WERI-Rb-1 (cell line): Measurements from ENCODE around the gene COPE.

ENCODE experiments used
- DNase-seq: peaks from one replicate; pipeline ENCODE4 v3.0.0-alpha.2; 2020
- H3K27ac ChIP-seq: fragments of 250-450 bp; sonication (Bioruptor Pico); 2 replicates; pipeline ENCODE4 v1.5.1; 2020; ENCODE audit warnings: mild to moderate bottlenecking, moderate library complexity
- H3K27me3 ChIP-seq: fragments of 250-450 bp; sonication (Bioruptor Pico); 2 replicates; pipeline ENCODE4 v1.5.1; 2021; ENCODE audit warnings: mild to moderate bottlenecking, low read depth, moderate library complexity; ENCODE audit not compliant: insufficient read depth, severe bottlenecking
- H3K36me3 ChIP-seq: fragments of 250-450 bp; sonication (Bioruptor Pico); 2 replicates; pipeline ENCODE4 v1.5.1; 2020; ENCODE audit warnings: mild to moderate bottlenecking, moderate library complexity
- H3K4me3 ChIP-seq: 2 replicates; pipeline ENCODE4 v1.5.1; 2011; ENCODE audit warnings: low read depth, mild to moderate bottlenecking, control low read depth, low read length
- H3K9me3 ChIP-seq: fragments of 250-450 bp; sonication (Bioruptor Pico); 2 replicates; pipeline ENCODE4 v1.5.1; 2021; ENCODE audit warnings: mild to moderate bottlenecking, moderate library complexity; ENCODE audit not compliant: severe bottlenecking
- TF ChIP-seq, protein P1 (sequence below): IDR thresholded peaks from 2 replicates; pipeline ENCODE4 v1.5.1; 2011; ENCODE audit warnings: low read depth, mild to moderate bottlenecking, control low read depth, inconsistent platforms, low read length

COPE gene

GRCh38 chr19:18899624-18900560 lies 19.3 kb downstream of the COPE start:
- TF ChIP-seq, protein P1, sequence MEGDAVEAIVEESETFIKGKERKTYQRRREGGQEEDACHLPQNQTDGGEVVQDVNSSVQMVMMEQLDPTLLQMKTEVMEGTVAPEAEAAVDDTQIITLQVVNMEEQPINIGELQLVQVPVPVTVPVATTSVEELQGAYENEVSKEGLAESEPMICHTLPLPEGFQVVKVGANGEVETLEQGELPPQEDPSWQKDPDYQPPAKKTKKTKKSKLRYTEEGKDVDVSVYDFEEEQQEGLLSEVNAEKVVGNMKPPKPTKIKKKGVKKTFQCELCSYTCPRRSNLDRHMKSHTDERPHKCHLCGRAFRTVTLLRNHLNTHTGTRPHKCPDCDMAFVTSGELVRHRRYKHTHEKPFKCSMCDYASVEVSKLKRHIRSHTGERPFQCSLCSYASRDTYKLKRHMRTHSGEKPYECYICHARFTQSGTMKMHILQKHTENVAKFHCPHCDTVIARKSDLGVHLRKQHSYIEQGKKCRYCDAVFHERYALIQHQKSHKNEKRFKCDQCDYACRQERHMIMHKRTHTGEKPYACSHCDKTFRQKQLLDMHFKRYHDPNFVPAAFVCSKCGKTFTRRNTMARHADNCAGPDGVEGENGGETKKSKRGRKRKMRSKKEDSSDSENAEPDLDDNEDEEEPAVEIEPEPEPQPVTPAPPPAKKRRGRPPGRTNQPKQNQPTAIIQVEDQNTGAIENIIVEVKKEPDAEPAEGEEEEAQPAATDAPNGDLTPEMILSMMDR: 0 out of 2 replicates have a peak, but pooled peaks have one; percentile 25
- Histone ChIP-seq H3K9me3 (no peaks in the 10 kb centered on the region), H3K4me3 (no peak overlapping the region), H3K27ac (no peak overlapping the region), H3K27me3 (no peaks in the 10 kb centered on the region), H3K36me3 (peaks cover 32% of the 10 kb centered on the region)
- DNase-seq: peak; percentile 54

DNA sequence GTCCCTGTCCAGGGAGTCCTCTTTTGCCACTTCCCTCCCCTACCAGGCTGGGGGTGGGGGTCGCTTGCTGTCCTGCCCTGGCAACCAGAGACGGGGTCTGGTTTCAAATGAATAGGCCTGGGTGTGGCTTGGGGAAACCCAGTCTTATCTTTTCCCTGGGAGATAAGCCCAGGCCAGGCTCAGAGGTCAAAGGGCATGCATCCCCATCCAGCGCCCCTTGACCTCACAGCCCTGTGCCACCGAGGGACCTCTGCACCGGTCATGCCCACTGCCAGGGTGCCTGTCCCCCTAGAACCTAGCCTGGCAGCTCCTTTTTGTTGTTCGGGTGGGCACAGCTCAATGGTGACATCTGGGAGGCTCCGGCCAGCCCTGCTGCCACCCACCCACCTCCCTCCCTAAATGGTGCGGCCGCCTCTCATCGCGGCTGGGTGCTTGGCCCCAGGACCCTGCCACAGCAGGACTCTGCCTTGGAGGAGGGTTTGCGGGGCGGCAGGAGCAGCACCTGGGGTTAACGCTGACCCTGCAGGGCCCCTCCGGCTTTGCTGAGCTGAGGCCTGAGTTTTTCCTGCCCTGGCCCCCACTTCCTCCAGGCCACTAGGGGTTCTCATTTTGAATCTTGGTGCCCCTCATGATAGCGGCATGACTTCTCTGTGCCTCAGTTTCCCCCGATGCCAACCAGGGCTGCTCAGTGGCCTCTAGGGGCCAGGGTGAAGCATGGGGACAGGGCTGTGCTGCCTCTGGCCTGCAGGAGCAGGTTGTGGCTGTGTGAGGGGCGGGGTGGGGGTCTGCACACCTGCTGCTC lies 20.4 kb downstream of the COPE start:
- H3K36me3 ChIP-seq: peaks cover 21% of the 10 kb centered on the region

DNA sequence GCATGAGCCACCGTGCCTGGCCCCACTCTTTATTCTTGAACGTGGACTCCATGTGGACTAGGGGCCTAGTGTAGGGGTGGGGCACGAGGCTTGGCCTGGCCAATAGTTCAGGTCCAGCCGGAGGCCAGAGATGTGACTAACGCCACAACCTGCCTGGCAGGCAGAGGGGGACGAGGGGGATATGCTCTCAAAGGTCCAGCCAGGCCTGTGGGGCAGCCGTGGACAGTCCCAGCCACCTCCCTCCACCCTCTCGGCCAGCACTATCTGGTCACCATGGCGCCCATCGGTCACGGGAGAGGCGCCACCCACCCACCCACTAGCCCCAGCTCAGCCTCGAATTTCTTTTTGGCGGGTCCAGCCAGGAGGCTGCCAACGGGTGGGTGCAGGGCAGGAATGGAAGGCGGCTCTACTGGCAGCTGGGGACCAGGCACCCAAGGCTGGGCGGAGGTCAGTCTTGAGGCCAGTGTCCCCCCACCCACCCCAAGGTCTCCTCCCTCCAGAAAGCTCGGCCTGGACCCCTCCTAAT lies 21.0 kb downstream of the COPE start:
- peaks cover 18% of the 10 kb centered on the region for H3K36me3 ChIP-seq
- H3K9me3 ChIP-seq: no peaks in the 10 kb centered on the region
- no peak overlapping the region for H3K4me3 ChIP-seq
- H3K27ac ChIP-seq: no peak overlapping the region
- H3K27me3 ChIP-seq: no peaks in the 10 kb centered on the region
- DNase-seq: no peak
- TF ChIP-seq, protein P1: no peak

More for the DNA sequence above, 20.4 kb downstream of the COPE start:
- H3K27me3 ChIP-seq: no peaks in the 10 kb centered on the region
- TF ChIP-seq, protein P1: no peak
- no peak for DNase-seq
- no peaks in the 10 kb centered on the region for H3K9me3 ChIP-seq
- no peak overlapping the region for H3K27ac ChIP-seq
- no peak overlapping the region for H3K4me3 ChIP-seq

DNA sequence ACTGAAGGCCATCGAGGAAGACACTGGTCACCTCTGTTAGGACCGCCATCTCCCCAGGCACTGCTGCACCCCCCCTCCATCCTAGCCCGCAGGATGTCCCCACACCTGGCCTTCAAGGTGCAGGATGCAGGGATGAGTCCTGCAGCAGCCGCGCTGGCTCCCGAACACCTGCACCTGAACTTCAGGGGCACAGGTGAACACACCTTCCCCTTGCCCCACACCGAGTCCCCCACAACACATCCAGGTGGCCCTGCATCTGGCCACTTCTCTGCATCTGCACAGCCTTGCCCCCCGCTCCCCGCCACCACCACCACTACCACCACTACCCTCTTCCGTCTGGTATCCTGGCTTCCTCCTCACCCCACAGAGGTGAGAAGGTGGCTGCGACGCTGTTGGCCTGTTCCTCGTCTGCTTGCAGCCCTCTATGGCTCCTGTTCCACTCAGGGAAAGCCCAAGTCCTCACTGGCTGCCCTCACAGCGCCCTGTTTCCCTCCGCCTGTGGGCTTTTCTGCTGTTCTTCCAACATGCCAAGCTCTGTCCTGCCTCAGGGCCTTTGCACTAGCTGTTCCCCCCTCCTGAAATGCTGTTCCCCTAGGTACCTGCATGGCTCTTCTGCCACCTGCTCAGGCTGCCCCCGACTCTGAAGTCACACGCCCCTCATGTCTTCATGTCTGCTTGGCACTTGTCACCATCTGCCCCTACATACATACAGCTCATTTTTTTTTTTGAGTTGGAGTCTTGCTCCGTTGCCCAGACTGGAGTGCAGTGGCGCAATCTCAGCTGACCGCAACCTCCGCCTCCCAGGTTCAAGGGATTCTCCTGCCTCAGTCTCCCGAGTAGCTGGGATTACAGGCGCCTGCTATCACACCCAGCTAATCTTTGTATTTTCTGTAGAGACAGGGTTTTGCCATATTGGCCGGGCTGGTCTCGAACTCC lies 21.8 kb downstream of the COPE start:
- Histone ChIP-seq H3K9me3 (no peaks in the 10 kb centered on the region), H3K27ac (no peak overlapping the region), H3K27me3 (no peaks in the 10 kb centered on the region), H3K4me3 (no peak overlapping the region), H3K36me3 (peaks cover 18% of the 10 kb centered on the region)
- TF ChIP-seq, protein P1: no peak
- DNase-seq: no peak

GRCh38 chr19:18896421-18896841 lies 22.8 kb downstream of the COPE start:
- no peak for DNase-seq
- Histone ChIP-seq H3K27me3 (no peaks in the 10 kb centered on the region), H3K4me3 (no peak overlapping the region), H3K9me3 (no peaks in the 10 kb centered on the region), H3K36me3 (peaks cover 17% of the 10 kb centered on the region), H3K27ac (no peak overlapping the region)
- TF ChIP-seq, protein P1: no peak
